ACHN (cell line): Measurements from ENCODE around the gene NCKAP5.
"Not testable (repeated sequence)": the region's sequence is repeated elsewhere in the genome, so short reads cannot be mapped to it uniquely, and the experiment has no call there.

Experiments used
- DNase-seq: peaks from one replicate; pipeline ENCODE4 v3.0.0-alpha.2; 2015
- in situ Hi-C: cut with HindIII; loops from 2 replicates; pipeline ENCODE4 v1.10.0; 2017; ENCODE audit warnings: low sequenced_read_pairs, low pct_ligation_motif_present, low pct_unique_long_range_greater_than_20kb

Gene NCKAP5

DNA sequence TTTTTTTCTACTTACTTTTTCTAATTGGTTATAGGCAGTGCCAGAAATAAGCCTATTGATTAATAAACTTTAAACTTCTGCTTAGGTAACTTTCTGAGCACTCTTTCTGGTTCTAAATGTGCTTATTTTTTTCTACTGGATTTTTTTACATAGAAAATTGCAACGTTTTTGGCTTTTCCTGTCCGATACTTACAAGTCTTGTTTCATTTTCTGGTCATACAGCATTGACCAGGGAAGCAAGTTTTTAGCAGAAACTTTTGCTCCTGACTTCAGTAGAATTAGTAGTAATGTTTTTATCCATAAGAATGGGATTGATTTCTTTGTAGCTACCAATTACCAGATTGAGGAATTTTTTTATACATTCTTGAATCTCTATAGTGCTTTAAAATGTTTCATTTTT, 36.9 kb downstream of the NCKAP5 start:
- no peak for DNase-seq
- in situ Hi-C loops = no loop called here

- in situ Hi-C loops = no loop called here
- no peak for DNase-seq
Measured at GRCh38 chr2:133530645-133531044, 37.6 kb downstream of the NCKAP5 start.

- DNase-seq = no peak
- in situ Hi-C loops = no loop called here
Measured at GRCh38 chr2:133526530-133527300, 41.5 kb downstream of the NCKAP5 start.

- in situ Hi-C loops = no loop called here
- no peak for DNase-seq
Measured at GRCh38 chr2:133525613-133526529, 42.4 kb downstream of the NCKAP5 start.

- DNase-seq = no peak
- in situ Hi-C loops = no loop called here
Measured at GRCh38 chr2:133525090-133525489, 43.2 kb downstream of the NCKAP5 start.

- in situ Hi-C loops = no loop called here
- no peak for DNase-seq
Measured at GRCh38 chr2:133523406-133523805, 44.9 kb downstream of the NCKAP5 start.

DNA sequence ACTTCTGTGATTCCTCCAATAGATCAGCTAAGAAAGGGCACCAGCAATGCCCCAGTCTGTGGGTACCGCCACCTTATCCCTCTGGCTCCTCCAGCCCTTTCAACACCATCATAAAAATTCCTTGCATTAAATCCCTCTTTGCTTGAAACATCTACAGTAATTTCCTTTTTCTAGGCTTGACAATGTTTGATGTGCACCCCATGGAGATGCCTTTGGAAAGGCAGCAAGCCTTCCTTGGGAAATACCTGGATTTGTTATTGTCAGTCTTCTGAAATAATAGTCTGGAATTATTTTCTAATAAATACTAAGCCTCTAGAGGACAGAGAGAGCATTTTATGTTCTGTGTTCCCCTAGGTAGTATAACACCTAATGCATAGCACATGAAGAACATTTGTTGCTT, 46.1 kb downstream of the NCKAP5 start:
- DNase-seq = no peak
- in situ Hi-C loops = no loop called here

DNA sequence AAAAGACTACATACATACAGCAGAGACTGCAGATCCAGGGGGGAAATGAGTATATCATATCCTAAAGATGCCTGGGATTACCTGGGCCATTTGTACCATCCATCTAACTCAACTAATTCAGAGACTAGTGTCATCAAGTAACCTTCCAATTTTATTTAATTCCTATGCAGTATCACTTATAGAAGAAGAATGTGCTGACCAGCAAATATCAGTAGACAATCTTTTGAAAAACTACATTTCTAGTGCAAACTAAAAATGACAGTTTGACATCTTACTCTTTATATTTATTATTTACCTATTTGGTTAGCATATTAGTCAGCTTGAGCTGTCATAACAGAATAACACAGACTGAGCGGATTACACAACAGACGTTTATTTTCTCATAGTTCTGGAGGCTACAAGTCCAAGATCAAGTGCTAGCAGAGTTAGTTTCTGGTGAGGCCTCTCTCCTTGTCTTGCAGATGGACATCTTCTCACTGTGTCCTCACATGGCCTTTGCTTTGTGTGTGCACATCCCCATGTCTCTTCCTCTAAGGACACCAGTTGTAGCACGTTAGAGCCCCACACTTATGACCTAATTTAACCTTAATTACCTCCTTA, 47.0 kb downstream of the NCKAP5 start:
- no peak for DNase-seq
- in situ Hi-C loops = no loop called here

DNA sequence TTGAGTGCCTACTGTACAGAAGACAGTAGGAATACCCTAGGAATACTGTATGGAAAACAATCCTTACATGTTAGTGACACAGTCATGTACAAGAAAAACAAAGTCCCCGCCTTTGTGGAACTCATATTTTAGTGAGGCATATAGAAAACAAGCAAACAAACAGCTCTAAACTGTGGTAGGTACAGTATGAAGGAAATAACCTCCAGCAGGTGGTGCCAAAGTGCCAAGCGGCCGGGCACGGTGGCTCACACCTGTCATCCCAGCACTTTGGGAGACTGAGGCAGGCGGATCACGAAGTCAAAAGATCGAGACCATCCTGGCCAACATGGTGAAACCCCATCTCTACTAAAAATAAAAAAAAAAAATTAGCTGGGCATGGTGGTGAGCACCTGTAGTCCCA, 48.6 kb downstream of the NCKAP5 start:
- DNase-seq = peak; percentile 4
- in situ Hi-C loops = not testable (repeated sequence)

GRCh38 chr2:133518700-133519344, 49.4 kb downstream of the NCKAP5 start:
- in situ Hi-C loops = no loop called here
- DNase-seq = no peak

- in situ Hi-C loops = no loop called here
- no peak for DNase-seq
Measured at GRCh38 chr2:133517876-133518275, 50.4 kb downstream of the NCKAP5 start.

- in situ Hi-C loops = no loop called here
- DNase-seq = no peak
Measured at GRCh38 chr2:133516405-133517026, 51.7 kb downstream of the NCKAP5 start.

GRCh38 chr2:133515271-133515670, 53.0 kb downstream of the NCKAP5 start:
- DNase-seq = no peak
- in situ Hi-C loops = no loop called here

- in situ Hi-C loops = no loop called here
- no peak for DNase-seq
Measured at GRCh38 chr2:133513893-133514292, 54.4 kb downstream of the NCKAP5 start.

GRCh38 chr2:133512121-133512520, 56.1 kb downstream of the NCKAP5 start:
- in situ Hi-C loops = no loop called here
- no peak for DNase-seq

- in situ Hi-C loops = no loop called here
- no peak for DNase-seq
Measured at GRCh38 chr2:133511679-133512078, 56.6 kb downstream of the NCKAP5 start.

GRCh38 chr2:133509777-133510176, 58.5 kb downstream of the NCKAP5 start:
- in situ Hi-C loops = no loop called here
- no peak for DNase-seq

GRCh38 chr2:133508546-133509165, 59.6 kb downstream of the NCKAP5 start:
- in situ Hi-C loops = no loop called here
- no peak for DNase-seq
